GM12878 (cell line): ENCODE results near the gene KLHDC10. TPM values are rescaled to one million over a fixed set of nuclear protein-coding genes. Genes with fewer than 3 reads are reported as not detected.

Experiments used
- ATAC-seq: fragments of 200-7000 bp; cut with Tn5 transposase; 3 replicates; pipeline ENCODE4 v1.9.1; 2020; ENCODE audit warnings: mild to moderate bottlenecking, moderate library complexity
- BruUV-seq: library from RNA; stranded (reverse); fragments of 400-500 nt; replicated peaks from 2 replicates; lab custom pipeline; 2021; lab: Mats Ljungman, UMichigan
- CTCF ChIA-PET: fragments of 300-600 bp; sonication (Branson Sonifier 250); formaldehyde crosslinking; extraction: SDS; loops from one replicate; lab custom pipeline; 2021; ENCODE audit warnings: inconsistent platforms; lab: Yijun Ruan, JAX
- POLR2A ChIA-PET: fragments of 350-600 bp; formaldehyde crosslinking; extraction: SDS; loops from one replicate; lab custom pipeline; 2021; ENCODE audit warnings: inconsistent platforms; lab: Charles Lee
- RAD21 ChIA-PET: fragments of 300-600 bp; sonication (Branson Sonifier 250); formaldehyde crosslinking; loops from one replicate; lab custom pipeline; 2023; ENCODE audit warnings: antibody characterized with exemption; ENCODE audit not compliant: unreplicated experiment; lab: Charles Lee
- SMC1A ChIA-PET: fragments of 300-600 bp; sonication (Branson Sonifier 250); formaldehyde crosslinking; loops from one replicate; lab custom pipeline; 2023; ENCODE audit not compliant: unreplicated experiment, uncharacterized antibody; lab: Charles Lee
- DNase-seq: peaks from one replicate; pipeline ENCODE4 v3.0.0-alpha.2; 2011; ENCODE audit warnings: low read depth, low spot score
- FAIRE-seq: peaks from 3 replicates; lab custom pipeline; 2011; peaks lifted over from hg19 to GRCh38; lab: Jason Lieb, UNC
- H2AFZ ChIP-seq: 2 replicates; pipeline ENCODE4 v1.6.0; 2011; ENCODE audit warnings: low read depth, low read length, control low read depth; ENCODE audit not compliant: control insufficient read depth
- H3K27ac ChIP-seq: 2 replicates; pipeline ENCODE4 v1.5.1; 2011; ENCODE audit warnings: control low read depth; ENCODE audit not compliant: control insufficient read depth, insufficient read depth
- H3K27me3 ChIP-seq, 2 experiments: replicated peaks in 1 of 2; 2 replicates each; pipeline versions ENCODE4 v1.6.0 to v1.6.1; 2011; ENCODE audit warnings: low read length in 1 of 2; ENCODE audit not compliant: control insufficient read depth in 2 of 2, insufficient read depth in 2 of 2
- H3K36me3 ChIP-seq, 2 experiments: 2 replicates each; pipeline ENCODE4 v1.5.1; 2011; ENCODE audit warnings: low read length in 1 of 2; ENCODE audit not compliant: control insufficient read depth in 2 of 2, insufficient read depth in 2 of 2
- H3K4me1 ChIP-seq: 2 replicates; pipeline ENCODE4 v1.6.1; 2011; ENCODE audit warnings: mild to moderate bottlenecking, low read length, moderate library complexity, mixed read lengths; ENCODE audit not compliant: control insufficient read depth, insufficient read depth
- H3K4me2 ChIP-seq: 2 replicates; pipeline ENCODE4 v1.6.0; 2011; ENCODE audit warnings: control low read depth; ENCODE audit not compliant: control insufficient read depth, insufficient read depth
- H3K4me3 ChIP-seq: fragments of 200-600 bp; sonication (generic); 2 replicates; pipeline ENCODE4 v1.5.1; 2016
- H3K79me2 ChIP-seq: 2 replicates; pipeline ENCODE4 v1.6.0; 2011; ENCODE audit warnings: low read length; ENCODE audit not compliant: control insufficient read depth, insufficient read depth
- H3K9ac ChIP-seq: 2 replicates; pipeline ENCODE4 v1.8.0; 2011; ENCODE audit warnings: low read length, control low read depth, mixed read lengths; ENCODE audit not compliant: control insufficient read depth, insufficient read depth
- H3K9me3 ChIP-seq: replicated peaks from 3 replicates; pipeline ENCODE4 v1.5.1; 2011; ENCODE audit warnings: mild to moderate bottlenecking, low read length; ENCODE audit not compliant: control insufficient read depth, insufficient read depth
- H4K20me1 ChIP-seq: 2 replicates; pipeline ENCODE4 v1.6.0; 2011; ENCODE audit not compliant: control insufficient read depth, insufficient read depth
- BMI1 ChIP-seq: fragments of 450-650 bp; IDR thresholded peaks from 2 replicates; pipeline ENCODE4 v1.6.1; 2016; ENCODE audit warnings: mild to moderate bottlenecking, moderate library complexity, borderline replicate concordance
- HCFC1 ChIP-seq: fragments of 150-350 bp; IDR thresholded peaks from 2 replicates; pipeline ENCODE4 v1.6.1; 2014; ENCODE audit warnings: low read length
- HDGF ChIP-seq: fragments of 450-650 bp; IDR thresholded peaks from 2 replicates; pipeline ENCODE4 v1.6.1; 2016; ENCODE audit warnings: antibody characterized with exemption
- MTA2 ChIP-seq: fragments of 450-650 bp; IDR thresholded peaks from 2 replicates; pipeline ENCODE4 v1.6.1; 2016; ENCODE audit warnings: low read depth, mild to moderate bottlenecking, moderate library complexity
- NBN ChIP-seq: fragments of 450-650 bp; IDR thresholded peaks from 2 replicates; pipeline ENCODE4 v1.6.1; 2016
- NR2F1 ChIP-seq: fragments of 450-650 bp; conservative IDR thresholded peaks from 2 replicates; pipeline ENCODE4 v1.6.1; 2017; ENCODE audit warnings: mild to moderate bottlenecking
- POLR2AphosphoS5 ChIP-seq: IDR thresholded peaks from 2 replicates; pipeline ENCODE4 v1.6.1; 2011; ENCODE audit warnings: mild to moderate bottlenecking, low read length, inconsistent platforms
- PRDM15 ChIP-seq: fragments of 450-650 bp; formaldehyde crosslinking; IDR thresholded peaks from 2 replicates; pipeline ENCODE4 v1.4.0; 2020; ENCODE audit warnings: mild to moderate bottlenecking, moderate library complexity
- RAD51 ChIP-seq: fragments of 450-650 bp; IDR thresholded peaks from 2 replicates; pipeline ENCODE4 v1.6.1; 2016; ENCODE audit warnings: moderate library complexity, mild to moderate bottlenecking, inconsistent platforms
- RCOR1 ChIP-seq: conservative IDR thresholded peaks from 2 replicates; pipeline ENCODE4 v1.6.1; 2012; ENCODE audit warnings: low read depth, low read length, improper control_type of control experiment
- SIX5 ChIP-seq: IDR thresholded peaks from 2 replicates; pipeline ENCODE4 v1.6.1; 2011; ENCODE audit warnings: mild to moderate bottlenecking, low read depth, low read length, moderate library complexity; ENCODE audit not compliant: severe bottlenecking
- SUPT20H ChIP-seq: IDR thresholded peaks from 2 replicates; pipeline ENCODE4 v1.6.1; 2011; ENCODE audit warnings: low read depth, mild to moderate bottlenecking, low read length, moderate library complexity, borderline replicate concordance; ENCODE audit not compliant: control insufficient read depth
- SUZ12 ChIP-seq: fragments of 200-600 bp; sonication (generic); IDR thresholded peaks from one replicate; pipeline ENCODE4 v1.6.1; 2018; ENCODE audit warnings: antibody characterized with exemption, mild to moderate bottlenecking; ENCODE audit not compliant: unreplicated experiment
- ZBTB33 ChIP-seq: fragments of 450-650 bp; IDR thresholded peaks from 2 replicates; pipeline ENCODE4 v1.6.1; 2017; ENCODE audit warnings: mild to moderate bottlenecking
- ZNF592 ChIP-seq: fragments of 450-650 bp; IDR thresholded peaks from 2 replicates; pipeline ENCODE4 v1.6.1; 2017; ENCODE audit warnings: mild to moderate bottlenecking, moderate library complexity
- WGBS: methylation state at CpG from one replicate; pipeline ENCODE4 v1.1.6; 2016; ENCODE audit warnings: low lambda C conversion rate; ENCODE audit not compliant: insufficient replicate concordance, insufficient coverage; ENCODE audit errors: missing lambda C conversion rate; 5-methylcytosine and 5-hydroxymethylcytosine counted together
- in situ Hi-C: fragments of 300-500 bp; cut with MboI; formaldehyde crosslinking; loops from 9 replicates; pipeline ENCODE4 v1.14.3; 2018; ENCODE audit warnings: mixed read lengths
- intact Hi-C: fragments of 100-400 bp; cut with micrococcal nuclease; formaldehyde crosslinking; loops from one replicate; pipeline ENCODE4 v1.14.2; 2022; ENCODE audit not compliant: unreplicated experiment
- polyA plus RNA-seq, 11 experiments: library from polyadenylated mRNA; depleted of rRNA in 4 of 11; unstranded in 6 of 11; stranded (reverse) in 5 of 11; fragments of >200 nt; fragmentation: Nextera tagmentation in 4 of 11; fragmentation: Illumina TruSeq in 1 of 11; extraction: Ambion mirVana in 4 of 11; extraction: Trizol in 1 of 11; gene quantifications; 1 replicate in 1 of 11; 2 replicates in 10 of 11; pipeline versions ENCODE4 v1.2.1 to v1.2.3, GENCODE V29; 2011 to 2016; ENCODE audit warnings: inconsistent platforms in 2 of 11, missing spikeins in 2 of 11, low read depth in 1 of 11
- total RNA-seq, 4 experiments: library from RNA; depleted of rRNA in 3 of 4; stranded (reverse); fragments of >200 nt in 3 of 4; fragmentation: Illumina TruSeq in 1 of 4; extraction: Trizol in 1 of 4; gene quantifications; 2 replicates each; pipeline versions ENCODE4 v1.2.1 to v1.2.3, GENCODE V29; 2013 to 2021

The KLHDC10 gene
- total and polyA plus RNA-seq, 10 of the 15 experiments (the other 5 are each of a cell fraction or from before 2014, with no cell fraction given) = 2.9 to 20.6 (median 9.4) TPM

- no peak overlapping the region for H2AFZ ChIP-seq
- H3K4me3 ChIP-seq = no peak overlapping the region
- in situ Hi-C loops (no loop called here), intact Hi-C loops (no loop called here)
- ChIA-PET POLR2A (no interaction called here), SMC1A (interaction anchor here (1.5 to 7.2 kb wide), 2 partner anchors 8 to 109 kb away, joined by 6 to 35 read pairs; no protein-coding TSS in a partner anchor), CTCF (interaction anchor here (0.6 to 1.5 kb wide), 3 partner anchors 13 to 565 kb away, joined by 3 to 6 read pairs (median 4); no protein-coding TSS in a partner anchor), RAD21 (interaction anchor here (1.3 kb wide), 1 partner anchor 108 kb away, joined by 5 read pairs; no protein-coding TSS in a partner anchor)
- no peak overlapping the region for H3K9ac ChIP-seq
- H3K27ac ChIP-seq = no peak overlapping the region
- no peaks in the 10 kb centered on the region for H3K27me3 ChIP-seq
- H4K20me1 ChIP-seq = no peaks in the 10 kb centered on the region
- WGBS = 47% methylated on average over 9 of the region's 9 CpGs
- FAIRE-seq (no peak), DNase-seq (no peak), ATAC-seq (no peak)
- BruUV-seq = no TSS peak
- peaks cover 10% of the 10 kb centered on the region for H3K4me1 ChIP-seq
- H3K4me2 ChIP-seq = no peak overlapping the region
- no peaks in the 10 kb centered on the region for H3K79me2 ChIP-seq
- H3K9me3 ChIP-seq = no peaks in the 10 kb centered on the region
- H3K36me3 ChIP-seq = peaks cover 2 to 18% of the 10 kb centered on the region in 2 experiments
- TF ChIP-seq NR2F1 (no peak), POLR2AphosphoS5 (no peak), SUZ12 (no peak), HDGF (no peak), BMI1 (no peak), SUPT20H (no peak), NBN (no peak), PRDM15 (no peak), HCFC1 (no peak), ZBTB33 (no peak), ZNF592 (no peak), RAD51 (no peak), RCOR1 (no peak), MTA2 (no peak), SIX5 (no peak)
These were observed 110.4 kb downstream of the KLHDC10 start for GRCh38 chr7:130180571-130181262.
